Activated naive CD4-positive, alpha-beta T cell treated with anti-CD3 and anti-CD28 coated beads, Interleukin-2, amount 50 U/mL, for 72 hours (primary cell): ENCODE data around the gene ANGPTL1. TPM values are rescaled to one million over a fixed set of nuclear protein-coding genes. Genes with fewer than 3 reads are reported as not detected.

Source experiments
- ATAC-seq, 2 donors: fragments of 150-1000 bp; cut with Tn5 transposase; 2 replicates each; pipeline ENCODE4 v1.10.0; 2021; ENCODE audit warnings: mild to moderate bottlenecking in 2 of 2, moderate library complexity in 2 of 2
- DNase-seq, 2 donors: peaks; one replicate each; pipeline ENCODE4 v3.0.0; 2021 to 2022; ENCODE audit warnings: low spot score in 2 of 2
- H3K27ac Mint-ChIP-seq, 2 donors: one replicate each; pipeline ENCODE4 v1.8.0; 2022; ENCODE audit warnings: mild to moderate bottlenecking in 2 of 2, mixed read lengths in 2 of 2
- H3K36me3 Mint-ChIP-seq, 2 donors: one replicate each; pipeline ENCODE4 v1.8.0; 2022; ENCODE audit warnings: mixed read lengths in 2 of 2
- H3K9me3 Mint-ChIP-seq, 2 donors: one replicate each; pipeline ENCODE4 v1.8.0; 2022; ENCODE audit warnings: mixed read lengths in 2 of 2
- total RNA-seq, 2 donors: library from RNA; stranded (reverse); gene quantifications; one replicate each; pipeline ENCODE4 v1.2.3, GENCODE V29; 2022

ANGPTL1 gene, protein sequence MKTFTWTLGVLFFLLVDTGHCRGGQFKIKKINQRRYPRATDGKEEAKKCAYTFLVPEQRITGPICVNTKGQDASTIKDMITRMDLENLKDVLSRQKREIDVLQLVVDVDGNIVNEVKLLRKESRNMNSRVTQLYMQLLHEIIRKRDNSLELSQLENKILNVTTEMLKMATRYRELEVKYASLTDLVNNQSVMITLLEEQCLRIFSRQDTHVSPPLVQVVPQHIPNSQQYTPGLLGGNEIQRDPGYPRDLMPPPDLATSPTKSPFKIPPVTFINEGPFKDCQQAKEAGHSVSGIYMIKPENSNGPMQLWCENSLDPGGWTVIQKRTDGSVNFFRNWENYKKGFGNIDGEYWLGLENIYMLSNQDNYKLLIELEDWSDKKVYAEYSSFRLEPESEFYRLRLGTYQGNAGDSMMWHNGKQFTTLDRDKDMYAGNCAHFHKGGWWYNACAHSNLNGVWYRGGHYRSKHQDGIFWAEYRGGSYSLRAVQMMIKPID
- not detected for total RNA-seq

DNA sequence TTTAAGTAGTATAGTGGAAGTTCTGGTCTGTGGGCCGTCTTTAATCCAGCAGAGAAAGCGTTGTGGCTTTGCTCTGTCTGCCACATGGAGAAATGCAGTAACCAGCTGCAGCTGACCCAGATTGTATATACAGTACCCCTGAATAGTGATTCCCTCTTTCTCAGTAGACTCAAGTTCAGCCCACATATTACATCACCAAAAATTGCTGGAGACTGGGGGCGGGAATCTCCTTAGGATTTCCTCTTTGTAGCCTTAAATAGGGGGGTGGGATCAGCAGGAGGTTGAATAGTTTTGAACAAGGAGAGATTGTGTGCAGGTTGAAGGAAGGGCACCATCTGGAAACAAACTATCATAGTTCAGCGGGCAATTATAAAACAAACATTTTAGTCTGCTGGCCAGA is at the start of gene ANGPTL1:
ANGPTL1 (minus strand) TSS at position 134 of the 400 bp plus-strand sequence. CDS start 5,301 bp downstream, outside the sequence.
- no peak for DNase-seq
- ATAC-seq = no peak
- Mint-ChIP-seq H3K27ac (no peak within 1 kb of the TSS), H3K36me3 (no peaks in the 10 kb centered on the region), H3K9me3 (no peaks in the 10 kb centered on the region)

DNA sequence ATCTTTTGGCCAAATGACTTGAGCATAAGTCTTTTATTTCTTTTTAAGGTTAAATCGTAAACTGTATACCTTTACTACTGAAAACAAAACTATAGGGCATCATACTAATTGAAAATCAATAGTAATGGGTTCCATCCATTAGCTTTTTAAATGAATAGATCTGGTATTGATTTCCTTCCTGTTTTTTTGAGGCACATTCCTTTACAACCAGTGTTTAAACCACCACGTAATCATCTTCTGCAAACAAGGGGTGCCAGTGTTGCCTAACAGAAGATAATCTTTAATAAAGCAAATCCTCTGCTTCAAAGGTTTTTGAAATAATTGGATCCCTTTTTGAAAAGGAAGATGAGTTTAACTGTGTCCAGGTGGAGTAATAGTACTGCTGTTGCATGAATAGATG is 48.7 kb upstream of the ANGPTL1 start:
- peaks cover 0 to 5% of the 10 kb centered on the region in 2 donors for H3K9me3 Mint-ChIP-seq
- ATAC-seq (no peak), DNase-seq (no peak)
- H3K27ac Mint-ChIP-seq = no peak overlapping the region
- H3K36me3 Mint-ChIP-seq = peaks cover 5 to 18% of the 10 kb centered on the region in 2 donors

DNA sequence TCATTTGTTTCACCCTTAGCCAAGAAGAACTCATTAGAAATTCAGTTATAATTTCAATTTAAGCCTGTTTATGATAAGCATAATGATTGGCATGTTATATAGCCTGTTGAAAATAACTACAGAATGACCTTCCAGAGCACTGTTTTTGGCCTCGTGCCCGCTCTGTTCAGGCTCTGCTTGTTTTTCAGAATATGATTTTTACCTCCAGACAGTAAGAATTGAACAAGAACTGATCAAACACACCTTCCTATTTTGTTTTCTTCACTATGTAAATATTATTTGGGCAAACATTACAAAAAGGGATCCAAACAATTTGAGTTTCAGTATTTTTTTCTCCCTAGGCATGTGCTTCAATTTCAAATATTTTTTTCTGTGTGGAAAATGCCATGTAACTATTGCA is 48.1 kb upstream of the ANGPTL1 start:
- Mint-ChIP-seq H3K9me3 (no peaks in the 10 kb centered on the region), H3K36me3 (peaks cover 0 to 21% of the 10 kb centered on the region in 2 donors), H3K27ac (no peak overlapping the region)
- DNase-seq (no peak), ATAC-seq (no peak)

DNA sequence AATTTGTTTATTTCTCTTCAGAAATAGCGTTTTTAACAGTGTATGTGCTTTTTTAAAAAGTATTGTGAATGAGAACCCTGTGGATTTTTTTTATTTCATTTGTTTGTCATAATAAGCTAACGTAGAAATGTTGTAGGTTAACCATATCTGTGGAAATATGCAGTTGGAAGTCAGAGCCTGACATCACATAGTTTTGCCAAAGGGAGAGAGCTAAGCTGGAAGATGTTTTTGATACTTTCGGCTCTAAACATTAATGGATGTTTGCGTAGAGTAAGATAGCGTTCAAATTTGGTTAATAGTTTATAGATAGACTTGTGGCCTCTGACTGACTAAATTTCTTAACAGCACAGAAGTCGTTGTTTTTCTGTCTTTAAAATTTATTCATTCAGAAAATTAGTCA is 47.4 kb upstream of the ANGPTL1 start:
- no peaks in the 10 kb centered on the region for H3K9me3 Mint-ChIP-seq
- no peak for ATAC-seq

DNA sequence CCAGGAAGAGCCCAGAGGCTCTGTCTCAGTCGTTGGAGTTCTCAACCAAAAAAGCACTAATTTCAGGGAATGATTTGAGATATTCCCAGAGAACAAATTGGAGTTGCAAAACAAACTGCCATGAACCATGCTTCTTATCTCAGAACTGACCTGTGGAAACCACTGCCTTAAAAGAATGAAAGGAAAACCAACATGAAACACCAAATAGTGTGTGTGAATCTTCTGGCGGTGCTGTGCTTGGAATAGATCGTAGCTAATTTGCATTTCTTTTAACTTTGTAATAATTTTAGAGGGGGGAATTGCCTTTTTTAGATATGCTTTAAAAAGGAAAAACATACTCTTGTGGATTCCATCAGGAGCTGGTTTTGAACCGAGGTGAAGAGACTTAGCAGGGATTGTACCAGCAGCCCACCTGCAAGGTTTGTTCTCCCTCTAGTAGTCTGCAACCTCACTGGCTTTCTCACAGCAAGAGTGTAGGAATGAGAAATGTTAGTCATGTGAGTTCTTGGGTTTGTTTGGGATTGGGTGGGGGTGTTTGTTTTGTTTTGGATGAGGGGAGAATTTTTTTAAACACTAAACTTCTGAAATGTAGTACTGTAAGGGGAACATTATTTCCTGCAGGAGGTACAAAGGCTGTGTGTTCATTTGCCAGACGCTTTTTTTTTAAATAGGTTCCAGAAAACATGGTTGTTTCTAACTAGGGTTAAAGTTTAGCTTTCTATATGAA is 45.7 kb upstream of the ANGPTL1 start:
- no peaks in the 10 kb centered on the region for H3K9me3 Mint-ChIP-seq
- ATAC-seq (no peak), DNase-seq (no peak)
- no peak overlapping the region for H3K27ac Mint-ChIP-seq
- H3K36me3 Mint-ChIP-seq = peaks cover 0 to 16% of the 10 kb centered on the region in 2 donors

More for the DNA sequence above, 47.4 kb upstream of the ANGPTL1 start:
- DNase-seq = no peak
- Mint-ChIP-seq H3K36me3 (peaks cover 0 to 18% of the 10 kb centered on the region in 2 donors), H3K27ac (no peak overlapping the region)

DNA sequence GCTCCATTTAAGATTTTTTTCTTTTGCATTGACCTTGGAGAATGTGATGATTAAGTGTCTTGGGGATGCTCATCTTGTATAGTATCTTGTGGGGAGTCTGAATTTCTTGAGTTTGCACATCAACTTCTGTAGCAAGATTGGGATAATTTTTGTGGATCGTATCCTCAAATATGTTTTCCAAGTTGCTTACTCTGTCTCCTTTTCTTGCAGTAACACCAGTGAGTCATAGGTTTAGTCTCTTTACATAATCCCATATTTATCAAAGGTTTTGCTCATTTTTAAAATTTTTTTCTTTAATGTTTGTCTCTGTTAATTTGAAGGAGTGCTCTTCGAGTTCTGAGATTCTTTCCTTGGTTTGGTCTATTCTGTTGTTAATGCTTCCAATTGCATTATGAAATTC is 41.7 kb upstream of the ANGPTL1 start:
- peaks cover 12 to 30% of the 10 kb centered on the region in 2 donors for H3K36me3 Mint-ChIP-seq
- no peak for DNase-seq
- H3K9me3 Mint-ChIP-seq = peaks cover 4% of the 10 kb centered on the region in 2 donors
- no peak overlapping the region for H3K27ac Mint-ChIP-seq
- ATAC-seq = no peak

DNA sequence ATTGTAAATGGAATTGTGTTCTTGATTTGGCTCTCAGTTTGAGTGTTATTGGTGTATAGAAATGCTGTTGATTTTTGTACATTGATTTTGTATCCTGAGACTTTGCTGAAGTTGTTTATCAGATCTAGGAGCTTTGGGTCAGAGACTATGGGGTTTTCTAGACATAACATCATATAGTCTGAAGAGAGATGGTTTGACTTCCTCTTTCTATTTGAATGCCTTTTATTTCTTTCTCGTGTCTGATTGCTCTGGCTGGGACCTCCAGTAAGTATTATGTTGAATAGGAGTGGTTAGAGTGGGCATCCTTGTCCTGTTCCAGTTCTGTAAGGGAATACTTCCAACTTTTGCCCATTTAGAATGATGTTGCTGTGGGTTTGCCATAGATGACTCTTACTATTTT is 39.1 kb upstream of the ANGPTL1 start:
- ATAC-seq = no peak
- H3K27ac Mint-ChIP-seq = no peak overlapping the region
- DNase-seq = no peak
- H3K9me3 Mint-ChIP-seq = peaks cover 4% of the 10 kb centered on the region in 2 donors
- H3K36me3 Mint-ChIP-seq = peaks cover 12 to 21% of the 10 kb centered on the region in 2 donors

DNA sequence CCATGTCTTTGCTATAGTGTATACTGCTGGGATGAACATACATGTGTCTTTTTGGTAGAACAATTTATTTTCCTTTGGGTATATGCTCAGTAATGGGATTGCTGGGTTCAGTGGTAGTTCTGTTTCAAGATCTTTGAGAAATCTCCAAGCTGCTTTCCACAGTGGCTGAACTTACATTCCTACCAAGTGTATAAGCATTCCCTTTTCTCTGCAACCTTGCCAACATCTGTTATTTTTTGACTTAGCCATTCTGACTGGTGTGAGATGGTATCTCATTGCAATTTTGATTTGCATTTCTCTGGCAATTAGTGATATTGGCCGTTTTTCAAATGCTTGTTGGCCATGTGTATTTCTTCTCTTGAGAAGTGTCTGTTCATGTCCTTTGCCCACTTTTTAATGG is 37.5 kb upstream of the ANGPTL1 start:
- no peak for ATAC-seq
- H3K9me3 Mint-ChIP-seq = peaks cover 4 to 9% of the 10 kb centered on the region in 2 donors
- no peak overlapping the region for H3K27ac Mint-ChIP-seq
- peaks cover 16 to 21% of the 10 kb centered on the region in 2 donors for H3K36me3 Mint-ChIP-seq
- DNase-seq = no peak

DNA sequence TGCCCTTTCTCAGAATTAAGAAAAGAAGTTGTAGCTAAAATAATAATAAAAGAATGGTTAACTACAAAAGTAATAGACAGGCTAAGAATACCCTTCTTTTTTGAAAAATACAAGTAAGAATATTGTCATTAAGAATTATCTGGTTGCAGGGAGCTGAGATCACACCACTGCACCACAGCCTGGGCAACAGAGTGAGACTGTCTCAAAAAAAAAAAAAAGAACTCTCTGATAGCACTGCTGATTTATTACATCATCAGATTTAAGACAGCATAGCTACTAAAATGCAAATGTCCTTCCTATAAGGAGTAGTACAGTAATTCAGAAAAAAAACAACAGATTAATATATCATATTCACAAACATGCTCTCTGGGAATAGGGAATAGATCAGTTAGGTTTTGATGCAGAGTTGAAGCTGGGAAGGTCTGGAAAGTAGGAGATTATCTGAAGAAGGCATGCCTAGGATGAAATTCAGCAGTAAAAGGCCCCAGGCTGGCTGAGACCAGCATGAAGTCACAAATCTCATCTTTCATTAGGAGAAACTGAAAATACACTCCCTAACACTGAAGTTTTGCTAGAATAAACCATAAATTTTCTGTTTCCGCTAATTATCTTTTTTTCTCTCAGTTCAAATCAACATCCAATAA is 30.7 kb upstream of the ANGPTL1 start:
- Mint-ChIP-seq H3K9me3 (peaks cover 0 to 5% of the 10 kb centered on the region in 2 donors), H3K27ac (no peak overlapping the region), H3K36me3 (peaks cover 5 to 6% of the 10 kb centered on the region in 2 donors)
- DNase-seq = no peak
- no peak for ATAC-seq

DNA sequence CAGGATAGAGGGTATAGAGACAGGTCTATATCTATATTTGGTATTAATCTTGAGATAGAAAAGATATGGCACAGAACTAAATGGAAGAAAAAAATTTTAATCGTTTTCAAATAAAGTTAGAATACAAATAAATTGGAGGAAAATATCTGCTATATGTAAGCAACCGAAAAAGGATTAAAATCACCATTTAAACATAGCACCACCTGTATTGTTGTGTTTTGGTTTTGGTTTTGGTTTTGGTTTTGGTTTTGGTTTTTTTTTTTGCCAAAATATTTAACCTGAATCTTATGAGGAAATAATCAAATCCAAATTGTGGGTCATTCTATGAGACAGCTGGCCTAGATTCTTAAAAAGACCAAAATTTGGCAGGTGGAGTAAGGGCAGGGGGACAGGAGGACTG is 28.5 kb upstream of the ANGPTL1 start:
- ATAC-seq = no peak
- Mint-ChIP-seq H3K36me3 (peaks cover 13 to 18% of the 10 kb centered on the region in 2 donors), H3K9me3 (peaks cover 9% of the 10 kb centered on the region in 2 donors)

DNA sequence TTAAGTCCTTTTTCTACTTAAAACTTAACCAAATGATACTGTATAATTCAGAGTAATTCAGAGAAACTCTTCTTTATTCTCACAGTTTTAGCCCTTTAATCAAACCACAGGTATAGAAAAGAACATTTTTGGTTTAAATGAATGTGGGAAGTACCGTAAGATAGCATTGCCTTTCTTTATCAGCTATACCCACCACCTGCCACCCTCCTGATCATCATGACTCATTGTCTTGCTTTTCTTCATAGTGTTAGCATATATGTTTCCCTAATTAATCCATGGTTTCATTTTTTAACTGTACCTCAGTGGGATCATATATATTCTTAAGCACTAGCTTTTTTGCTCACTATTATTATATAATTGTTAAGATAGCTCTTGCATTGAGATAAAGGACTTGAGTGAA is 27.5 kb upstream of the ANGPTL1 start:
- H3K9me3 Mint-ChIP-seq = peaks cover 5 to 9% of the 10 kb centered on the region in 2 donors
- no peak overlapping the region for H3K27ac Mint-ChIP-seq
- ATAC-seq (peak in 1 of 2 donors; percentile 40), DNase-seq (no peak)
- peaks cover 13% of the 10 kb centered on the region in 2 donors for H3K36me3 Mint-ChIP-seq

More for the DNA sequence above, 28.5 kb upstream of the ANGPTL1 start:
- no peak for DNase-seq
- no peak overlapping the region for H3K27ac Mint-ChIP-seq

DNA sequence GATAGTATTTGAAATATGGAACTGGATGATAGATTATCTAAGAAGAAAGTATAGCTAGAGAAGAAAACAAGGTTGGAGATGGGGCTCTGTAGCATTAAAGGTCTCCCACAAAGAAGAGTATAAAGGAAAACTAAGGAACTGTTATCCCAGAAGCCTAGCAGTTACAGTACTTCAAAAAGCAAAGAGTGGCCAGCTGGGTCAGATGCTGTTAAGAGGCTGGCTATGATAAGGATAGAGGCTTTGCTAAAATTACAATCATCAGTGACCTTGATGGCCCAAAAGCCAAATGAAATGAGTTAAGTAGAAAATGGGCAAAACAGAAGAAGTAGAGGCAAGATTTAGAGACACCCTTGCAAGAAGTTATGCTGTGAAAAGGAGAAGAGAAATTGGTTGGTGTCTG is 25.1 kb upstream of the ANGPTL1 start:
- peaks cover 5 to 9% of the 10 kb centered on the region in 2 donors for H3K9me3 Mint-ChIP-seq
- H3K27ac Mint-ChIP-seq = no peak overlapping the region
- ATAC-seq (no peak), DNase-seq (no peak)
- peaks cover 13% of the 10 kb centered on the region in 2 donors for H3K36me3 Mint-ChIP-seq

DNA sequence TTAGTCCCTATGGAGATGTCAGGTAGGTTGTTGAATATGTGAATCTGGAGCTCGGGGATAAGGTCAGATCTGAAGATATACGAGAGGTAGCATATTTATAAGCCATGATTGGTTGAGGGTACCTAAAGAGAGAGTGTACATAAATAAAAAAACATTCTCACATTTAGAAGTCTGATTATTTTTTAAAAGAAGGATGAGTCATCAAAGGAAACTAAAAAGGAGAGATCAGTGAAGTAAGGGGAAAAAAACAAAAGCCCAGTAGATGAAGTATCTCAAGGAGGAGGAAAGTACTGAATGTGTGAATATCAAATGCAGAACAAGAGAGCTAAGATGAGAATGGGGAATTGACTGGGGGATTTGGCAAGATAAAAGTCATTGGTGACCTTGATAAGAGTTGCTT is 15.7 kb upstream of the ANGPTL1 start:
- Mint-ChIP-seq H3K9me3 (no peaks in the 10 kb centered on the region), H3K27ac (no peak overlapping the region), H3K36me3 (no peaks in the 10 kb centered on the region)
- no peak for DNase-seq
- ATAC-seq = no peak

DNA sequence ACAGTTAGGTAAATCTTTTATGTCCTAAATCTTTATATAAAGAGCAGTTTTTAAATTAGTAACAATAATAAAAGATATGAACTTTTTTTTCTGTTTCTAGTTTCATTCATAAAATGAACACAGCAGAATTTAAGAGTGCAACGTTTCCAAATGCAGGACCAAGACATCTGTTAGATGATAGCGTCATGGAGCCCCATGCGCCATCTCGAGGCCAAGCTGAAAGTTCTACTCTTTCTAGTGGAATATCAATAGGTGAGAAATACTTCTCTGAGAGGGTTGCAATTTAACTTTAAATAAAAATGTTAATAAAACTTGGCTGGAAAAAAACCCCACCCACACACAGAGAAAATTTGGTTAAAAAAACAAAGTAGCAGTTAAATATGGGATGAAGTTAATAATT is 15.0 kb upstream of the ANGPTL1 start:
- no peak for DNase-seq
- H3K36me3 Mint-ChIP-seq = no peaks in the 10 kb centered on the region
- H3K9me3 Mint-ChIP-seq = no peaks in the 10 kb centered on the region
- no peak overlapping the region for H3K27ac Mint-ChIP-seq
- no peak for ATAC-seq

DNA sequence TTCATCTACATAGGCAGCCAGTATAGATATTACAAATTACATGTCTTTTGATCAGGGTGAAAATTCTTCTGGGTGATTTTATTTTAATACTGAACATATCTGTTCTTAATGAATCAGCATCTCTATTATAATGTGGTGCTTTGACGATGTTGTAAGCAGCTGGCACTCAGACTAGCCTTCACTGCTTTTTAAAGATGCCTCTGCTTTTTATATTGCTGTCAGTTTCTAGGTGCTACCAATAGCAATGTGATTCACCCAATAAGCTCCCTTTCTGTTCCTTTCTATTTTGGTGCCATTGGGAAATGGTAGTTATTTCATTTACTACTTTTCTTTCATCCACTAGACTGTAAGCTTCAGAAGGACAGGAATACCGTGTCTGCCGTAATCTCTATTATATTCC is 11.1 kb upstream of the ANGPTL1 start:
- DNase-seq (no peak), ATAC-seq (no peak)
- Mint-ChIP-seq H3K36me3 (no peaks in the 10 kb centered on the region), H3K27ac (no peak overlapping the region), H3K9me3 (no peaks in the 10 kb centered on the region)

DNA sequence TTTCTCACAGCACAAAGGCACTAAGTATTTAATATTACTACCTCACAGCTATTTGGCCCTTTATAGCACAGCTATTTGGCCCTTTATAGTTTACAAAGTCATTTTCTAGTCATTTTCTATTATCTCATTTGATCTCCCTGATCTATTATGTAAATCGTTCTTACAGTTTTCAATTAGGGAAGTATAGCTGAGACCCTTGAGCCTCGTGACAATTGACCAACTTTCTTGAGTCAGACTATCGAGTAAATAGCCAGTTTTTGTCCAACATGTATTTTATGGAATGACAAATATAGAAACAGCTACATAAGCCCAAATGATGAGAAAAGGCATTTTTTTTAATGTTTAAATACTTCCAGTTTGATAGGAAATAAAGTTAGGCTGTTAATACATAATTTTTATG is 7.0 kb upstream of the ANGPTL1 start:
- no peaks in the 10 kb centered on the region for H3K9me3 Mint-ChIP-seq
- no peak overlapping the region for H3K27ac Mint-ChIP-seq
- no peak for ATAC-seq
- DNase-seq = no peak
- H3K36me3 Mint-ChIP-seq = no peaks in the 10 kb centered on the region

DNA sequence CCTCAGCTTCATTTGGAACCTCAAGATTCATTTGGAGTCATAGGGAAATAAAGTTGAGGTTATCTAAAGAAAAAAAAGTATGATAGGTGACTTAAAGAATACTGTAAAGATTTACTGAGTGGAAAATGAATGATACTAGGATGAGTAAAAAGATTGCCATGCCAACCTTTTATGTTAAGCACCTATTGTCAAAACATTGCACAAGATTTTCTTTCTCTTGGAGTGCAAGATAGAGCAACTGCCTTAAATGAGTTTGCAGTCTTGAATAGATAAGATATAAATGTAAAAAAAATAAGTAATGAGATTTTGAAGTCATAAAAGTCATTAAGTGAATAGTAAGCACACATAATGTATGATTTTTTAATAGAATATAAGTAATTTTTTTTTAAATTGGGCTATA is 5.1 kb upstream of the ANGPTL1 start:
- Mint-ChIP-seq H3K36me3 (no peaks in the 10 kb centered on the region), H3K9me3 (no peaks in the 10 kb centered on the region), H3K27ac (no peak overlapping the region)
- ATAC-seq (no peak), DNase-seq (no peak)
